OCI-LY1 (cell line): ENCODE data around the gene GPR39.

Source experiments
- EZH2 ChIP-seq: fragments of 200-600 bp; sonication (generic), shearing (Covaris generic); IDR thresholded peaks from 2 replicates; pipeline ENCODE4 v1.8.0; 2017; ENCODE audit warnings: borderline replicate concordance, mixed run types, mild to moderate bottlenecking, antibody characterized with exemption, low read length, moderate library complexity, mixed read lengths
- TF ChIP-seq, protein P1 (sequence below): fragments of 200-600 bp; sonication (generic), shearing (Covaris generic); IDR thresholded peaks from 2 replicates; pipeline ENCODE4 v1.5.1; 2017; ENCODE audit warnings: mild to moderate bottlenecking, antibody characterized with exemption, low read length, moderate library complexity, mixed read lengths

GRCh38 chr2:132671151-132671835 is 254.7 kb downstream of the GPR39 start:
- TF ChIP-seq, protein P1, sequence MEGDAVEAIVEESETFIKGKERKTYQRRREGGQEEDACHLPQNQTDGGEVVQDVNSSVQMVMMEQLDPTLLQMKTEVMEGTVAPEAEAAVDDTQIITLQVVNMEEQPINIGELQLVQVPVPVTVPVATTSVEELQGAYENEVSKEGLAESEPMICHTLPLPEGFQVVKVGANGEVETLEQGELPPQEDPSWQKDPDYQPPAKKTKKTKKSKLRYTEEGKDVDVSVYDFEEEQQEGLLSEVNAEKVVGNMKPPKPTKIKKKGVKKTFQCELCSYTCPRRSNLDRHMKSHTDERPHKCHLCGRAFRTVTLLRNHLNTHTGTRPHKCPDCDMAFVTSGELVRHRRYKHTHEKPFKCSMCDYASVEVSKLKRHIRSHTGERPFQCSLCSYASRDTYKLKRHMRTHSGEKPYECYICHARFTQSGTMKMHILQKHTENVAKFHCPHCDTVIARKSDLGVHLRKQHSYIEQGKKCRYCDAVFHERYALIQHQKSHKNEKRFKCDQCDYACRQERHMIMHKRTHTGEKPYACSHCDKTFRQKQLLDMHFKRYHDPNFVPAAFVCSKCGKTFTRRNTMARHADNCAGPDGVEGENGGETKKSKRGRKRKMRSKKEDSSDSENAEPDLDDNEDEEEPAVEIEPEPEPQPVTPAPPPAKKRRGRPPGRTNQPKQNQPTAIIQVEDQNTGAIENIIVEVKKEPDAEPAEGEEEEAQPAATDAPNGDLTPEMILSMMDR = no peak
- no peak for TF ChIP-seq EZH2
